K562 (cell line): Measurements from ENCODE around the gene RNF166. TPM values are rescaled to one million over a fixed set of nuclear protein-coding genes. Genes with fewer than 3 reads are reported as not detected.

Experiments
- ATAC-seq: fragments of 200-7000 bp; cut with Tn5 transposase; 3 replicates; pipeline ENCODE4 v1.9.1; 2020; ENCODE audit warnings: moderate library complexity
- BruUV-seq: library from RNA; stranded (reverse); fragments of 400-500 nt; replicated peaks from 2 replicates; lab custom pipeline; 2021; lab: Mats Ljungman, UMichigan
- CTCF ChIA-PET: fragments of 300-600 bp; formaldehyde crosslinking; extraction: SDS; loops from one replicate; lab custom pipeline; 2021; ENCODE audit warnings: low intra/inter-chr PET ratio; lab: Yijun Ruan, JAX
- POLR2A ChIA-PET: fragments of 300-600, 350-650 bp; sonication (Branson Sonifier 250); formaldehyde crosslinking; extraction: SDS; loops from one replicate; lab custom pipeline; 2021; ENCODE audit warnings: antibody characterized with exemption, inconsistent platforms; lab: Yijun Ruan, JAX
- DNase-seq, 4 experiments: peaks; one replicate each; pipeline versions ENCODE4 v3.0.0 to v3.0.0-alpha.2; 2011 to 2018; ENCODE audit warnings: low spot score in 3 of 4, mixed read lengths in 3 of 4; ENCODE audit errors: extremely low read depth in 1 of 4
- FAIRE-seq: peaks from 2 replicates; lab custom pipeline; 2011; peaks lifted over from hg19 to GRCh38; lab: Jason Lieb, UNC
- H2AFZ ChIP-seq: 2 replicates; pipeline ENCODE4 v1.6.0; 2011; ENCODE audit warnings: low read depth, low read length, control low read depth, inconsistent platforms
- H3K27ac ChIP-seq: fragments of 200-600 bp; 3 replicates; pipeline ENCODE4 v1.8.0; 2011; ENCODE audit warnings: low read depth, mild to moderate bottlenecking, control low read depth, inconsistent platforms, low read length, moderate library complexity, mixed read lengths; ENCODE audit errors: extremely low read depth
- H3K27me3 ChIP-seq, 2 experiments: fragments of 300-600 bp in 1 of 2; 2 replicates in 1 of 2; 3 replicates in 1 of 2; pipeline versions ENCODE4 v1.6.0 to v1.8.0; 2011; ENCODE audit warnings: inconsistent platforms in 2 of 2, low read length in 2 of 2, mild to moderate bottlenecking in 1 of 2, mixed read lengths in 1 of 2, moderate library complexity in 1 of 2; ENCODE audit not compliant: control insufficient read depth in 2 of 2, insufficient read depth in 2 of 2
- H3K36me3 ChIP-seq: fragments of 300-600 bp; 3 replicates; pipeline ENCODE4 v1.8.0; 2011; ENCODE audit warnings: mild to moderate bottlenecking, low read length, inconsistent platforms; ENCODE audit not compliant: control insufficient read depth, insufficient read depth
- H3K4me1 ChIP-seq, 2 experiments: fragments of 200-600 bp in 1 of 2; replicated peaks in 1 of 2; 2 replicates in 1 of 2; 3 replicates in 1 of 2; pipeline versions ENCODE4 v1.5.1 to v1.8.0; 2011; ENCODE audit warnings: inconsistent platforms in 2 of 2, low read length in 2 of 2, mild to moderate bottlenecking in 1 of 2, mixed read lengths in 1 of 2, moderate library complexity in 1 of 2; ENCODE audit not compliant: control insufficient read depth in 2 of 2, insufficient read depth in 2 of 2
- H3K4me2 ChIP-seq: 2 replicates; pipeline ENCODE4 v1.6.1; 2011; ENCODE audit warnings: low read length, control low read depth, inconsistent platforms, mixed read lengths; ENCODE audit not compliant: insufficient read depth
- H3K4me3 ChIP-seq: fragments of 200-600 bp; sonication (generic), shearing (Covaris generic); 2 replicates; pipeline ENCODE4 v1.5.1; 2016; ENCODE audit warnings: control low read depth, inconsistent platforms
- H3K79me2 ChIP-seq: fragments of 200-600 bp; 3 replicates; pipeline ENCODE4 v1.8.0; 2011; ENCODE audit warnings: low read length, inconsistent platforms; ENCODE audit not compliant: control insufficient read depth, insufficient read depth
- H3K9ac ChIP-seq, 2 experiments: 2 replicates each; pipeline versions ENCODE4 v1.6.0 to v1.6.1; 2011; ENCODE audit warnings: low read depth in 2 of 2, low read length in 2 of 2, control low read depth in 1 of 2, inconsistent platforms in 1 of 2, mild to moderate bottlenecking in 1 of 2, mixed read lengths in 1 of 2; ENCODE audit not compliant: insufficient read depth in 1 of 2
- H3K9me1 ChIP-seq: one replicate; pipeline ENCODE4 v1.6.0; 2011; ENCODE audit warnings: inconsistent platforms, mild to moderate bottlenecking, low read length, moderate library complexity; ENCODE audit not compliant: control insufficient read depth, insufficient read depth
- H3K9me3 ChIP-seq: replicated peaks from 2 replicates; pipeline ENCODE4 v1.5.1; 2011; ENCODE audit warnings: low read depth, low read length, inconsistent platforms; ENCODE audit not compliant: control insufficient read depth, insufficient read depth
- H4K20me1 ChIP-seq: replicated peaks from 2 replicates; pipeline ENCODE4 v1.6.1; 2011; ENCODE audit warnings: low read length, inconsistent platforms, mixed read lengths; ENCODE audit not compliant: control insufficient read depth, insufficient read depth
- BRF1 ChIP-seq: IDR thresholded peaks from 3 replicates; pipeline ENCODE4 v1.6.1; 2011; ENCODE audit warnings: borderline replicate concordance, mild to moderate bottlenecking; ENCODE audit not compliant: insufficient read length; ENCODE audit errors: extremely low read depth
- ESRRB ChIP-seq: fragments of 250-450 bp; sonication (Bioruptor Pico); IDR thresholded peaks from 2 replicates; pipeline ENCODE4 v1.5.0; 2020; ENCODE audit warnings: mild to moderate bottlenecking, moderate library complexity, borderline replicate concordance
- ETS2 ChIP-seq: IDR thresholded peaks from 2 replicates; pipeline ENCODE4 v1.6.1; 2016; ENCODE audit warnings: borderline replicate concordance, missing genetic modification characterization, mild to moderate bottlenecking, moderate library complexity, missing compliant biosample characterization; ENCODE audit not compliant: poor library complexity, severe bottlenecking
- FOSL1 ChIP-seq: fragments of 200-800 bp; sonication (Bioruptor generic); conservative IDR thresholded peaks from 2 replicates; pipeline ENCODE4 v1.6.1; 2016; ENCODE audit warnings: missing genetic modification characterization, missing compliant biosample characterization
- IRF2 ChIP-seq: sonication (generic); formaldehyde crosslinking; IDR thresholded peaks from 2 replicates; pipeline ENCODE4 v1.8.1; 2022; ENCODE audit warnings: mild to moderate bottlenecking, missing genetic modification reagents
- MEIS2 ChIP-seq: fragments of 450-650 bp; IDR thresholded peaks from 2 replicates; pipeline ENCODE4 v1.6.1; 2014; ENCODE audit warnings: mild to moderate bottlenecking; ENCODE audit not compliant: partially characterized antibody
- PTTG1 ChIP-seq: fragments of 450-650 bp; IDR thresholded peaks from 2 replicates; pipeline ENCODE4 v1.6.1; 2016; ENCODE audit warnings: low read depth, mild to moderate bottlenecking, missing genetic modification characterization, missing compliant biosample characterization
- RBM34 ChIP-seq: fragments of 200-400 bp; formaldehyde crosslinking; IDR thresholded peaks from 2 replicates; pipeline ENCODE4 v1.6.1; 2018; ENCODE audit warnings: low read length, borderline replicate concordance; ENCODE audit not compliant: insufficient read depth
- ZBED1 ChIP-seq: IDR thresholded peaks from 2 replicates; pipeline ENCODE4 v1.6.1; 2014
- ZNF830 ChIP-seq: fragments of 250-450 bp; sonication (Bioruptor Pico); IDR thresholded peaks from 2 replicates; pipeline ENCODE4 v1.5.0; 2021; ENCODE audit warnings: mild to moderate bottlenecking
- WGBS: fragments of 100-300 bp; shearing (Covaris generic); methylation state at CpG from one replicate; pipeline ENCODE4 v1.1.6; 2016; ENCODE audit warnings: low coverage, mixed read lengths; ENCODE audit not compliant: insufficient coverage; ENCODE audit errors: missing lambda C conversion rate; 5-methylcytosine and 5-hydroxymethylcytosine counted together
- in situ Hi-C: fragments of 300-500 bp; cut with MboI; formaldehyde crosslinking; loops from 4 replicates; pipeline ENCODE4 v1.15.0; 2018; ENCODE audit warnings: inconsistent platforms, mixed read lengths
- intact Hi-C: fragments of 100-400 bp; cut with micrococcal nuclease; formaldehyde crosslinking; loops from 2 replicates; pipeline ENCODE4 v1.14.2; 2022
- polyA plus RNA-seq, 8 experiments: library from polyadenylated mRNA; depleted of rRNA in 4 of 8; stranded (reverse) in 5 of 8; unstranded in 3 of 8; fragments of >200 nt; fragmentation: Nextera tagmentation in 2 of 8; fragmentation: Illumina TruSeq in 1 of 8; extraction: Ambion mirVana in 2 of 8; extraction: Trizol in 1 of 8; gene quantifications; 2 replicates each; pipeline versions ENCODE4 v1.2.1 to v1.2.3, GENCODE V29; 2011 to 2014; ENCODE audit warnings: inconsistent platforms in 1 of 8, missing spikeins in 1 of 8
- total RNA-seq, 7 experiments: library from RNA; depleted of rRNA in 6 of 7; stranded (reverse); fragments of >200 nt in 6 of 7; fragmentation: Illumina TruSeq in 2 of 7; extraction: Trizol in 2 of 7; gene quantifications; 2 replicates each; pipeline versions ENCODE4 v1.2.1 to v1.2.3, GENCODE V29; 2011 to 2021; ENCODE audit warnings: low replicate concordance in 1 of 7
- TF ChIP-seq, protein P1 (sequence below), 3 experiments: fragments of 200-800 bp in 1 of 3; sonication (Bioruptor generic) in 1 of 3; sonication (generic) in 1 of 3; formaldehyde crosslinking in 1 of 3; IDR thresholded peaks; 2 replicates each; pipeline versions ENCODE4 v1.6.1 to v1.8.0; 2016 to 2022; ENCODE audit warnings: mild to moderate bottlenecking in 2 of 3, missing compliant biosample characterization in 2 of 3, missing genetic modification characterization in 2 of 3, missing genetic modification reagents in 1 of 3

The RNF166 gene
- total and polyA plus RNA-seq, 9 of the 15 experiments (the other 6 are each of a cell fraction or from before 2014, with no cell fraction given) = 0.56 to 60.3 (median 19.5) TPM

- FAIRE-seq (no peak), ATAC-seq (no peak), DNase-seq (no peak)
- intact Hi-C loops = no loop called here
- Histone ChIP-seq H3K4me2 (no peak overlapping the region), H3K4me3 (no peak overlapping the region), H3K4me1 (peaks cover 0 to 71% of the 10 kb centered on the region in 2 experiments; a peak in 3 of 5 replicates), H3K27me3 (no peaks in the 10 kb centered on the region), H3K9ac (peak overlapping the region in 1 of 2 experiments; percentile 32; a peak in 1 of 4 replicates), H4K20me1 (peaks cover 17% of the 10 kb centered on the region; the same call in 1 of the 2 replicates), H3K9me3 (no peaks in the 10 kb centered on the region), H3K27ac (no peak overlapping the region), H3K79me2 (peaks cover 52% of the 10 kb centered on the region), H3K9me1 (no peaks in the 10 kb centered on the region), H2AFZ (no peak overlapping the region), H3K36me3 (peaks cover 74% of the 10 kb centered on the region; the same call in 2 of the 3 replicates)
- TF ChIP-seq ETS2 (no peak), PTTG1 (tag) (no peak), IRF2 (CRISPR knock-in tag) (no peak), BRF1 (no peak), FOSL1 (tag) (no peak), ESRRB (no peak), RBM34 (no peak), ZNF830 (no peak), MEIS2 (no peak), ZBED1 (no peak)
- TF ChIP-seq, protein P1, sequence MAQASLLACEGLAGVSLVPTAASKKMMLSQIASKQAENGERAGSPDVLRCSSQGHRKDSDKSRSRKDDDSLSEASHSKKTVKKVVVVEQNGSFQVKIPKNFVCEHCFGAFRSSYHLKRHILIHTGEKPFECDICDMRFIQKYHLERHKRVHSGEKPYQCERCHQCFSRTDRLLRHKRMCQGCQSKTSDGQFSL (CRISPR knock-in tag; IDR thresholded peaks at IDR 0.05) = no peak
- TF ChIP-seq, protein P1 (tag; IDR thresholded peaks at IDR 0.05) = no peak
- ChIA-PET POLR2A (interaction anchor here (0.6 to 1.1 kb wide), 4 partner anchors 10 to 75 kb away, joined by 3 to 4 read pairs (median 3); partner anchors contain the start of gene PIEZO1), CTCF (no interaction called here)
- 74% methylated on average over 16 of the region's 16 CpGs for WGBS
- no TSS peak for BruUV-seq
- in situ Hi-C loops = no loop called here
Observed at GRCh38 chr16:88710556-88710955, 4.3 kb upstream of the RNF166 start.
